Measurements from ENCODE around the gene C1QL4. TPM values are rescaled to one million over a fixed set of nuclear protein-coding genes. Genes with fewer than 3 reads are reported as not detected.

C1QL4 gene
- polyA plus RNA-seq, 3 donors = not detected

GRCh38 chr12:49296836-49297694 lies 39.9 kb downstream of the C1QL4 start:
- peak; percentile 64 for TF ChIP-seq CTCF (IDR thresholded peaks at IDR 0.05)
- peak overlapping the region; percentile 61 for H3K4me2 ChIP-seq (replicated peaks; ENCODE audit: extremely low read depth, low read length, poor library complexity, severe bottlenecking)
- H3K27ac ChIP-seq (ENCODE audit: low read depth in 1 of 2, low read length in 2 of 2) = no peak overlapping the region
- H3K9me3 Mint-ChIP-seq = peaks cover 0 to 24% (median 9%) of the 10 kb centered on the region in 7 donors
- H3K27me3 ChIP-seq (ENCODE audit: control insufficient read depth in 2 of 2, insufficient read depth in 2 of 2, low read length in 2 of 2) = peaks cover 37 to 77% of the 10 kb centered on the region in 2 donors
- H3K4me3 ChIP-seq (replicated peaks in 1 of 3; ENCODE audit: low read depth in 2 of 3, low read length in 3 of 3) = peak overlapping the region in 2 of 3 experiments; percentile 3 to 60
- 4% methylated on average over 54 of the region's 77 CpGs for WGBS (ENCODE audit: insufficient coverage)
- peaks cover 25% of the 10 kb centered on the region for H3K4me1 Mint-ChIP-seq
- no peak overlapping the region for H3K9ac ChIP-seq (ENCODE audit: insufficient read depth, low read length, poor library complexity, severe bottlenecking)
- peak overlapping the region; percentile 60 to 83 for H3K4me3 Mint-ChIP-seq
- H3K36me3 ChIP-seq (replicated peaks in 1 of 2; ENCODE audit: control insufficient read depth in 1 of 2, insufficient read depth in 2 of 2, low read length in 2 of 2) = no peaks in the 10 kb centered on the region
- intact Hi-C loops (cut with micrococcal nuclease) = loop anchor here (10.0 kb wide), 1 partner anchor 218 kb away; no protein-coding TSS in a partner anchor
- no peak overlapping the region for H3K27ac Mint-ChIP-seq
- peak overlapping the region; percentile 49 for H2AFZ ChIP-seq (ENCODE audit: insufficient read depth, low read depth, low read length, poor library complexity, severe bottlenecking)
- H4K20me1 ChIP-seq (ENCODE audit: insufficient read depth, low read length) = no peaks in the 10 kb centered on the region
- H3K36me3 Mint-ChIP-seq = peaks cover 0 to 8% of the 10 kb centered on the region in 2 donors
- DNase-seq = peak in 1 of 3 donors; percentile 29
- peaks cover 64 to 87% (median 67%) of the 10 kb centered on the region in 3 donors for H3K27me3 Mint-ChIP-seq (ENCODE audit: low read depth in 3 of 3)
- H3K9me3 ChIP-seq (replicated peaks in 1 of 2; ENCODE audit: control insufficient read depth in 1 of 2, insufficient read depth in 1 of 2, low read length in 2 of 2) = peaks cover 0 to 13% of the 10 kb centered on the region in 2 donors
- no peaks in the 10 kb centered on the region for H3K79me2 ChIP-seq (ENCODE audit: insufficient read depth, low read length)
- H3K4me1 ChIP-seq (ENCODE audit: control insufficient read depth in 1 of 2, insufficient read depth in 2 of 2, low read length in 2 of 2) = peaks cover 13 to 30% of the 10 kb centered on the region in 2 donors

- no peak overlapping the region for H3K27ac ChIP-seq (ENCODE audit: low read depth in 1 of 2, low read length in 2 of 2)
- H3K9ac ChIP-seq (ENCODE audit: insufficient read depth, low read length, poor library complexity, severe bottlenecking) = no peak overlapping the region
- H3K36me3 Mint-ChIP-seq = peaks cover 0 to 8% of the 10 kb centered on the region in 2 donors
- DNase-seq = peak; percentile 27 to 47 (median 38)
- H3K36me3 ChIP-seq (replicated peaks in 1 of 2; ENCODE audit: control insufficient read depth in 1 of 2, insufficient read depth in 2 of 2, low read length in 2 of 2) = no peaks in the 10 kb centered on the region
- TF ChIP-seq CTCF (IDR thresholded peaks at IDR 0.05) = peak; percentile 90
- WGBS (ENCODE audit: insufficient coverage) = 16% methylated on average over 33 of the region's 54 CpGs
- peak overlapping the region; percentile 60 to 83 for H3K4me3 Mint-ChIP-seq
- peaks cover 13 to 30% of the 10 kb centered on the region in 2 donors for H3K4me1 ChIP-seq (ENCODE audit: control insufficient read depth in 1 of 2, insufficient read depth in 2 of 2, low read length in 2 of 2)
- no peaks in the 10 kb centered on the region for H4K20me1 ChIP-seq (ENCODE audit: insufficient read depth, low read length)
- peak overlapping the region in 2 of 3 experiments; percentile 3 to 60 for H3K4me3 ChIP-seq (replicated peaks in 1 of 3; ENCODE audit: low read depth in 2 of 3, low read length in 3 of 3)
- no peaks in the 10 kb centered on the region for H3K79me2 ChIP-seq (ENCODE audit: insufficient read depth, low read length)
- H3K27me3 Mint-ChIP-seq (ENCODE audit: low read depth in 3 of 3) = peaks cover 70 to 92% (median 74%) of the 10 kb centered on the region in 3 donors
- H3K4me1 Mint-ChIP-seq = peaks cover 25% of the 10 kb centered on the region
- H3K27me3 ChIP-seq (ENCODE audit: control insufficient read depth in 2 of 2, insufficient read depth in 2 of 2, low read length in 2 of 2) = peaks cover 37 to 73% of the 10 kb centered on the region in 2 donors
- H3K9me3 Mint-ChIP-seq = peaks cover 0 to 26% (median 9%) of the 10 kb centered on the region in 7 donors
- H3K4me2 ChIP-seq (replicated peaks; ENCODE audit: extremely low read depth, low read length, poor library complexity, severe bottlenecking) = peak overlapping the region; percentile 61
- H2AFZ ChIP-seq (ENCODE audit: insufficient read depth, low read depth, low read length, poor library complexity, severe bottlenecking) = peak overlapping the region; percentile 49
- H3K9me3 ChIP-seq (replicated peaks in 1 of 2; ENCODE audit: control insufficient read depth in 1 of 2, insufficient read depth in 1 of 2, low read length in 2 of 2) = peaks cover 0 to 13% of the 10 kb centered on the region in 2 donors
- intact Hi-C loops (cut with micrococcal nuclease) = loop anchor here (10.0 kb wide), 1 partner anchor 219 kb away; no protein-coding TSS in a partner anchor
- no peak overlapping the region for H3K27ac Mint-ChIP-seq
Observed at GRCh38 chr12:49296034-49296835, 40.8 kb downstream of the C1QL4 start.

Measured in CD14-positive monocyte (primary cell).